ENCODE results near the gene OPCML. TPM values are rescaled to one million over a fixed set of nuclear protein-coding genes. Genes with fewer than 3 reads are reported as not detected.

The OPCML gene
- total RNA-seq, 1 donor from 2014 or later, result 0.12 TPM

DNA sequence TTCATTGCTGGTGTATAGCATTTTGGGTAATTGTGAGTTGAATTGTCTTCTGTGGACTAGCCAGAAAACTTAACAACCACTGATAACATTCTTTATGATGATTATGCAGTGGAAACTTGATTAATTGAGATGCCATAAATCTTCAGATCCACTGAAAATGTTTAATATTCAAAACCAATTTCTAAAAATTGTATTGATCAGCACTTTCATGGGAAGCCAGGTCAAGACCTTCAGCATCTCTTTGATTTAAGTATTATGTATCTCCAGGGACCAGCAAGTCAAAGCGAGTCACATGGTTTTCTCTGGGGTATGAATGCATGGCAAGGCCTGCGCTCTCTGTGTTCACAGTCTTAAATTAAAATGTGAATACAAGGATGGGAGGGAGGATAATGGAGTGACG lies 596.9 kb downstream of the OPCML start:
- H3K27me3 ChIP-seq (ENCODE audit: low read depth), result no peaks in the 10 kb centered on the region
- ATAC-seq (no peak), DNase-seq (no peak)
- no peak overlapping the region for H3K27ac ChIP-seq
- intact Hi-C loops (cut with DNase I), result no loop called here
- no peak overlapping the region for H3K4me3 ChIP-seq
- no peaks in the 10 kb centered on the region for H3K9me3 ChIP-seq
- TF ChIP-seq, protein P1, sequence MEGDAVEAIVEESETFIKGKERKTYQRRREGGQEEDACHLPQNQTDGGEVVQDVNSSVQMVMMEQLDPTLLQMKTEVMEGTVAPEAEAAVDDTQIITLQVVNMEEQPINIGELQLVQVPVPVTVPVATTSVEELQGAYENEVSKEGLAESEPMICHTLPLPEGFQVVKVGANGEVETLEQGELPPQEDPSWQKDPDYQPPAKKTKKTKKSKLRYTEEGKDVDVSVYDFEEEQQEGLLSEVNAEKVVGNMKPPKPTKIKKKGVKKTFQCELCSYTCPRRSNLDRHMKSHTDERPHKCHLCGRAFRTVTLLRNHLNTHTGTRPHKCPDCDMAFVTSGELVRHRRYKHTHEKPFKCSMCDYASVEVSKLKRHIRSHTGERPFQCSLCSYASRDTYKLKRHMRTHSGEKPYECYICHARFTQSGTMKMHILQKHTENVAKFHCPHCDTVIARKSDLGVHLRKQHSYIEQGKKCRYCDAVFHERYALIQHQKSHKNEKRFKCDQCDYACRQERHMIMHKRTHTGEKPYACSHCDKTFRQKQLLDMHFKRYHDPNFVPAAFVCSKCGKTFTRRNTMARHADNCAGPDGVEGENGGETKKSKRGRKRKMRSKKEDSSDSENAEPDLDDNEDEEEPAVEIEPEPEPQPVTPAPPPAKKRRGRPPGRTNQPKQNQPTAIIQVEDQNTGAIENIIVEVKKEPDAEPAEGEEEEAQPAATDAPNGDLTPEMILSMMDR (IDR thresholded peaks at IDR 0.05), result no peak
- H3K36me3 ChIP-seq, result no peaks in the 10 kb centered on the region
- H3K4me1 ChIP-seq, result no peaks in the 10 kb centered on the region

DNA sequence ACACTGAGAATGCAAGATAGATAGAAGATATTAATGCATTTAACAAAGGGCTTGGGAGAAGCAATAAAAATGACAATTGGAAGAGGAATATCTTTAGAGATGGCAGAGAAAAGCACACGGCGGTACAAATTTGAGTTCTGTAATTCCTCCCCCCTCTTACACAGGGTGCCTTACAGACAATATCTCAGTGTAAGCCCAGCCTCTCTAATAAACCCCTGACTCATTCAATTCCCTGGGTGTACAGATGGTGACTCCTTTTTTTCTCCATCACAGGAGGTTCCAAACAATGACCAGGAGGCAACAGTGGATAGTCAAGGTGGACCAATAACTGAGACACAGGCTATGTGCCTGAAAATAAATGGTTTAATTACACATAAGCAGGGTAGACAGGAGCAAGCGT lies 598.6 kb downstream of the OPCML start:
- DNase-seq, result no peak
- intact Hi-C loops (cut with DNase I), result no loop called here
- Histone ChIP-seq H3K36me3 (no peaks in the 10 kb centered on the region), H3K9me3 (no peaks in the 10 kb centered on the region), H3K4me3 (no peak overlapping the region), H3K27ac (no peak overlapping the region), H3K27me3 (ENCODE audit: low read depth) (no peaks in the 10 kb centered on the region), H3K4me1 (no peaks in the 10 kb centered on the region)
- TF ChIP-seq, protein P1 (IDR thresholded peaks at IDR 0.05), result no peak
- no peak for ATAC-seq

- ATAC-seq (no peak), DNase-seq (no peak)
- no peak overlapping the region for H3K4me3 ChIP-seq
- intact Hi-C loops (cut with DNase I), result no loop called here
- no peaks in the 10 kb centered on the region for H3K4me1 ChIP-seq
- H3K36me3 ChIP-seq, result no peaks in the 10 kb centered on the region
- no peak overlapping the region for H3K27ac ChIP-seq
- H3K27me3 ChIP-seq (ENCODE audit: low read depth), result no peaks in the 10 kb centered on the region
- no peaks in the 10 kb centered on the region for H3K9me3 ChIP-seq
- TF ChIP-seq, protein P1 (IDR thresholded peaks at IDR 0.05), result no peak
These were observed 606.4 kb downstream of the OPCML start for GRCh38 chr11:132925825-132926469.

- no peaks in the 10 kb centered on the region for H3K4me1 ChIP-seq
- no peaks in the 10 kb centered on the region for H3K9me3 ChIP-seq
- ATAC-seq, result no peak
- H3K27ac ChIP-seq, result no peak overlapping the region
- DNase-seq, result no peak
- intact Hi-C loops (cut with DNase I), result no loop called here
- H3K4me3 ChIP-seq, result no peak overlapping the region
- no peaks in the 10 kb centered on the region for H3K27me3 ChIP-seq (ENCODE audit: low read depth)
- H3K36me3 ChIP-seq, result no peaks in the 10 kb centered on the region
- TF ChIP-seq, protein P1 (IDR thresholded peaks at IDR 0.05), result no peak
These were observed 610.7 kb downstream of the OPCML start for GRCh38 chr11:132921597-132921996.

DNA sequence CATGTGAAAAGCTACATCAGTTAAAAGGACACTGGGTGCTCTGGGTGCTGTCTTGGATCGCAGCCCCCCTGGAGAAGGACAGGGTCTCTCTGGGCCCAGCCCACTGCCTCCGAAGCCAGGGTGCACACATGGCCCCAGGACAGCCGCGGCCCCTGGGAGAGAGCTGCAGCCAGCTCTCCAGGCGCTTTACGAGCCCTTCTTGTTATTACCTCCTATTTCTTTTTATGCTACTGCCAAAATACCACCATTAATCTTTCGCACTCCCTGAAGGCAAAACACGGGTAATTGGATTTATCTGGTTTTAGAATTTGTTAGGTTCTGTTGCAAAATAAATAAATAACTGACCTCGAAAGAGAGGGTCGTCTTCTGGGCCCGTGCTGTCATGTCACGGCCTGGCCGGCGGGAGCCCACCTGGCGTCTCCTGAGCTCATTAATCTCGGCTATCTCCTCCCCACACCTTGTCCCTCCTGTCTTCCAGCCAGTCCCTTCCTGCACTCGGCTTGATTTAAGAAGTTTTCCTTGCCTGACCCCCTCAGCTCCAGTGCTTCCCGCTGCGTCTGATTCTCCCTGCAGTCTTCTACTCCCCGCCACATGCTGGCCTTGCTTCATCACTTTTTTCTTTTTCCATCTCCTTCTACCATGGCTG lies 611.7 kb downstream of the OPCML start:
- ATAC-seq (peak in 1 of 2 donors; percentile 47), DNase-seq (no peak)
- TF ChIP-seq, protein P1 (IDR thresholded peaks at IDR 0.05), result no peak
- Histone ChIP-seq H3K36me3 (no peaks in the 10 kb centered on the region), H3K27me3 (ENCODE audit: low read depth) (no peaks in the 10 kb centered on the region), H3K4me1 (no peaks in the 10 kb centered on the region), H3K9me3 (no peaks in the 10 kb centered on the region), H3K4me3 (no peak overlapping the region), H3K27ac (no peak overlapping the region)
- intact Hi-C loops (cut with DNase I), result no loop called here

Measured in lower lobe of right lung (tissue), 2 donors.